Measurements from ENCODE around the gene M6PR.

The M6PR gene

GRCh38 chr12:8949342-8950220 is at the start of gene M6PR:
Gene M6PR (minus strand): TSS chr12:8949645. CDS start chr12:8946404, 3,241 bp downstream.
- FAIRE-seq = peak; percentile 97

GRCh38 chr12:8996682-8997405 is 47.4 kb upstream of the M6PR start:
- no peak for FAIRE-seq

DNA sequence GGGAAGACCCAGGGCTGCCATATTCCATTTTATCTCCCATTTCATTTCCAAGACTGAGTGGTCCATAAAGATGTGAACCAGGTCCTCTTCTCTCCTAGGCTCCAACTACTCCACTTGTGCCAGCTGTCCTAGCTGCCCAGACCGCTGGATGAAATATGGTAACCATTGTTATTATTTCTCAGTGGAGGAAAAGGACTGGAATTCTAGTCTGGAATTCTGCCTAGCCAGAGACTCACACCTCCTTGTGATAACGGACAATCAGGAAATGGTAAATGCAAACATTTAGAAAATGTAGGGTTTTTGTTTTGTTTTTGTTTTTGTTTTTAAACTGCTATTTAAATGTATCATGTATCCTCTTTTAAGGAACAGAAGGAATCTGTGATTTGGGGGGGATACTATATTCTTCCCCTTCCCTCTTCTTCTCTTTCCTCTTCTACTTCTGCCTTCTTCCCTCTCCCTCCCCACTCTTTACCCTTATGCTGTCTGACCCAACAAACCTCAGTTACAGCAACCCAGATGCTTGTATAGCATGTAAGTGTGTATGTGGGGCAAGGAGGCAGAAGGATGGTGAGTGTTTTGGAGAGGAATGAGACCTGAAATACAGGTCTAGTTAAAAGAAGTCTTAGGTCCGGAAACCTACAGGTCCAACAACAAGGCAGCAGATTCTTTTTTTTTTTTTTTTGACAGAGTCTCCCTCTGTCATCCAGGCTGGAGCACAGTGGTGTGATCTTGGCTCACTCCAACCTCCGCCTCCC is 45.8 kb upstream of the M6PR start:
- no peak for FAIRE-seq

DNA sequence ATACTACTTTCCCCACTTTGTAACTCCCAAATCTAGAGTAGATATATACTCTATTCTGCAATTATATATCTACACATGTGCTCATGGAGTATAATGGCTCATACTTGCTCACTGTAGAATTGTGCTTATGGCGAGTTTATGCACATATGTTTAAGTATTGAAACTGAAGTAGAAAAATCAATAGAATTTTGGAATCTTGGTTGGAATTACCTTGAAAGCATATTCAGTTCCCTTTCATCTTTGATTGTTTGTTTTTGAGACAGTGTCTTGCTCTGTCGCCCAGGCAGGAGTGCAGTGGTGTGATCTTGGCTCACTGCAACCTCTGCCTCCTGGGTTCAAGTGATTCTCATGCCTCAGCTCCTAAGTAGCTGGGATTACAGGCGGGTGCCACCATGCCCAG is 44.4 kb upstream of the M6PR start:
- no peak for FAIRE-seq

DNA sequence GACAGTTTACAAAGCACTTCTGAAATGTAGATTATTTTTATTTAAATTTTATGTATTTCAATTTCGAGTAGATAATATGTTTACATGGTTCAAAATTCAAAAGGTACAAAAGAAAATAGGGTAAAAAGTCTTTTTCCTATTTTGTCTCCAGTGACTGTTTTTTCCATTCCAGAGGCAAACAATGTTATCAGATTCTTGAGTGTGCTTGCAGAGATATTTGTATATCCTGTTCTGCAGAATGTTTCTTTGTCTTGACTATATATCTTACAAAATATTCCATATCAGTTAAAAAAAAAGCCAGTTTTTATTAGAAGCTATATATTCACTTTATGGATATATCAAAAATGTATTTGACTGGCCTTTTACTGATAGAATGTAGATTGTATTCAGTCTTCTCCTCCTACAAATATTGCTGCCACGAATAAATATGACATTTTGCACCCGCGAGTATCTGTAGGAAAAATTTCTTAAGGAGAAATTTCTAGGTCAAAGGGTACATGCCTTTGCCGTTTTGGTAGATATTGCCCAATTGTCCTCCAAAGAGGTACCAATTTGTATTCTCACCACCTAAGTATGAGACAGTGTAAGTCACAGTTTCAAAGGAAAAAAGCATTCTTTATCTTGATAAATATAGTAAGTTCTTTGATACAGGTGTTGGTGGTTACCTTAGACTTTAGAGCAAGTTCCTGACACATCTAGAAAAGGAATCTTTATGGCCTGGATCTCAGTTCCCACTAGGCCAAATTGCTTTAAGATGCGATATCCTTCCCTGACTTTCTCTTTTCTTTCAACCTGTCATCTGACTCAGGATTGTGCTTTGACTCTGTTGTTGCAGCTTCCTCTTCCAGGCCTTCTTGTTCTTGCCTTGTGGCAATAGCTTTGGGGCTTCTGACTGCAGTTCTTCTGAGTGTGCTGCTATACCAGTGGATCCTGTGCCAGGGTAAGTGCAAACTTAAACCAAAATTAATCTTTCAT is 42.2 kb upstream of the M6PR start:
- no peak for FAIRE-seq

DNA sequence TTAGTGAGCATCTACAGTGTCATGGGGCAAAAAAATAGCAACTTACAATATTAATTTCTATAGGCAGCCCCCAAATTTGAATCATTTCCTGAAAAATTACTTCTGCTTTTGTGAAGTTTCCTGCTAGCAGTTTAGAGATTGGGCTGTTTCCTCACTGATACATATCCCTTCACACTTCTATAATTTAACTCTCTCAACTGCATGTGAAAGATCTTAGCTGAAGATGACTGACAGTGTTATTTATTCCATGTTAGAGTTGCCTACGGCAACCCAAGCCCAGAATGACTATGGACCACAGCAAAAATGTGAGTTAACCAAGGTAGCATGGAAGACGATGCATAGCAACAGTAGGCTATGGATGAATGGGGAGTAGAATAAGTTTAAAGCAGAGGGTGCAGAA is 40.0 kb upstream of the M6PR start, which contains the start of gene KLRG1:
KLRG1 (plus strand) TSS at position 134 of the 400 bp plus-strand sequence; CDS start at position 224, 90 bp downstream.
- no peak for FAIRE-seq

DNA sequence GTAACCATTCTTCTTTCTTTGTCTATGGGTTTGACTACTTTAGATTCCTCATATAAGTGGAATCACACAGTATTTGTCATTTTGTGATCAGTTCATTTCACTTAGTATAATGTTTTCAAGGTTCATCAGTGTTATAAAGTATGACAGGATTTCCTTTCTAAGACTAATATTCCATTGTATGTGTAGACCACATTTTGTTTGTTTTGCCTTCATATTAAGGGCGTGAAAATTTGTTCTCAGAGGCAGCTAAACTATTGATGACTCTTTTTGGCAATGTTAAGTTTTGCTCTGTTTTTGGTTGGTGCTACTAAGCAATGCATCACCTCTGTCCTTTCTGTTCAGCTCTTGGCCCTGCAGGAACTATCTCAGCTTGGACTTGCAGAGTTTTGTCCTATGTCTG is 38.2 kb upstream of the M6PR start:
- FAIRE-seq = no peak

DNA sequence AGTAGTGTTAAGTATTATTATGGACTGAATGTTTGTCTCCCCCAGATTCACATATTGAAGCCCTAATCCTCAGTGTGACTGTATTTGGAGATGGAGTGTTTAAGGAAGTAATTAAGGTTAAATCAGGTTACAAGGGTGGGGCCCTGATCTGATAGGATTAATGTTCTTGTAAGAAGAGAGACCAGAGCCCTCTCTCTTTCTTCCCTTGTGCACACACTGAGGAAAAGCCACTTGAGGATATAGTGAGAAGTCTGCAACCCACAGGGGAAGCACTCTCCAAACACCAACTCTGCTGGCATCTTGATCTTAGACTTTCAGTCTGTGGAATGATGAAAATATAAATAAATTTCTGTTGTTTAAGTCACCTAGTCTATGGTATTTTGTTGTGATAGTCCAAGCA is 37.7 kb upstream of the M6PR start:
- no peak for FAIRE-seq

DNA sequence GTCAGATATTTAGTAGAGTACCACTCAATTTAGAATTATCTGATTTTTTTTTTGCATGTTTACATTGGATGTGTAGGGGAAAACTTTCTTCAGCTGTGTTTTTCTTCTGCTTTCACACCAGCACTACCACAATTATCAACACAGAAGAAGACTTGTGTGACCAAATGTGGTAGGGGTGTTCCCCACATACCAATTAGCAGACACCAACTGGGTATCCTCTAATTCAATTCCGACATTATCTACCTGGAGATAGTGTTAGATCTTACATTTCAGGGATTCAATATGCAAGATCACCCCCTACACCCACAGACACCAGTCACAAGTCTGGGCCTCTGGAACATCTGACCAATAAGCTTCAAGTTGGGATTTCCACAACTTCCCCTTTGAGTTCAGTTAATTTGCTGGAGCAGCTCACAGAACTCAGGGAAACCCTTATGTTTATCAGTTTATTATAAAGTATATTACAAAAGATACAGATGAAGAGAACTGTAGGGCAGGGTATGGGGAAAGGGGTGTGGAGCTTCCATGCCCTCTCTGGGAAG is 35.8 kb upstream of the M6PR start:
- no peak for FAIRE-seq

DNA sequence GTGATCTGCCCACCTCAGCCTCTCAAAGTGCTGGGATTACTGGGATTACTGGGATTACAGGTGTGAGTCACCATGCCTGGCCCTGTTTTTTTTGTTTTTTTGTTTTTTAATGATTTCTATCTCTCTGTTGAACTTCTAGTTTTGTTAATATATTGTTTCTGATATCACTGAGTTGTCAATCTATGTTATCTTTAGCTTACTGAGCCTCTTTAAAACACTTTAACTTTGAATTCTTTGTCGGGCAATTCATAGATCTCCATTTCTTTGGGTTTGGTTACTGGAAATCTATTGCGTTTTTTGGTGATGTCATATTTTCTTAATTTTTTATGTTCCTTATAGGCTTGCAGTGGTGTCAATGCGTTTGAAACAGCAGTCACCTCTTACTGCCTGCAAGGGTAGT is 30.7 kb upstream of the M6PR start:
- FAIRE-seq = no peak

GRCh38 chr12:8970432-8970831 is 21.0 kb upstream of the M6PR start:
- no peak for FAIRE-seq

DNA sequence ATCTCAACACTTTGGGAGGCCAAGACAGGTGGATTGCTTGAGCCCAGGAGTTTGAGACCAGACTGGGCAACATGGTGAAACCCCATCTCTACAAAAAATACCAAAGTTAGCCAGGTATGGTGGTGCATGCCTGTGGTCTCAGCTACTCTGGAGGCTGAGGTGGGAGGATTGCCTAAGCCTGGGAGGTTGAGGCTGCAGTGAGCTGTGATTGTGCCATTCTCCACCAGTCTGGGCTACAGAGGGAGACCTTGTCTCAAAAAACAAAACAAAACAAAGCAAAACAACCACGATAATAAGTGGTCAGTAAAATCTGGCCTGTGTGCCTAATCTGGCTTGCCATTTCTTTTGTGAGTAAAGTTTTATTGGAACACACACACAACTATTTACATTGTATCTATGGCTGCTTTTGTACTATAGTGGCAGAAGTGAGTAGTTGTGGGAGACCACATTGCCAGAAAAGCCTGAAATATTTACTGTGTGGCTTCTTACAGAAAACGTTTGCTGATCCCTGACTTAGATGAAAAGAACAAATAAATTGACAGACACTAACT is 20.5 kb upstream of the M6PR start:
- no peak for FAIRE-seq

GRCh38 chr12:8968761-8969160 is 19.3 kb upstream of the M6PR start:
- FAIRE-seq = no peak

DNA sequence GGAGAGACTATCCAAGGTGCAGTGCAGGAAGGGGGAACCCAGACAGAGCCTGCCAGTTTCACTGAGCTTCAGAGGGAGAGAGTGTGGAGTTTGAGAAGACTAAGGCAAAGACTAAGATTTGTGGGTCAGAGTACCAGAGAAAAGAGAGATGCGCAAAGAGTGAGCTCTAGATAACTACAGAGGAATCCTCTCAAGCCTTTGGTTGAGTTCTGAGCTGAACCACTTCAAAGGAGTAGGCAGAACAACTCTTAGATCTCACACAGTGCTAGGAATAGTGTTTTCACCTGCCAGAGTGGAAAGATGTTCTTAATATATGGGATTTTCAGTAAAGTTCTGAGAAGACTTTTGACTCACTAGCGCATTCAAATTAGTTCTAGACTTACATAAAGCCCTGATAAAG is 10.7 kb upstream of the M6PR start:
- FAIRE-seq = no peak

GRCh38 chr12:8958066-8958465 is 8.6 kb upstream of the M6PR start:
- FAIRE-seq = no peak

DNA sequence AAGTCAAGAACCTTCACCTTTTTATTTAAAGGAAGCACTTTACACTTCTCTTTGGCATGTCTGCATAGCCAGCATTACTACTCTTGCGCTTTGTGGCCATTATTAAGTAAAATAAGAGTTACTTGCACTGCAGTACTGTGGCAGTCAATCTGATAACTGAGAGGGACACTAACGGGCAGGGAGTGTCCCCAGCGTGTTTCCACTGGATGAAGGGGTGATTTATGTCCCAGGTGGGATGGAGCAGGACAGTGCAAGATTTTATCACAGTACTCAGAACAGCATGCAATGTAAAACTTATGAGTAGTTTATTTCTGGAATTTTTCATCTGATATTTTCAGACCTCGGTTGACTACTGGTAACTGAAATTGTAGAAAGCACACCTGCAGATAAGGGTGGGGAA is 8.1 kb upstream of the M6PR start:
- FAIRE-seq = no peak

DNA sequence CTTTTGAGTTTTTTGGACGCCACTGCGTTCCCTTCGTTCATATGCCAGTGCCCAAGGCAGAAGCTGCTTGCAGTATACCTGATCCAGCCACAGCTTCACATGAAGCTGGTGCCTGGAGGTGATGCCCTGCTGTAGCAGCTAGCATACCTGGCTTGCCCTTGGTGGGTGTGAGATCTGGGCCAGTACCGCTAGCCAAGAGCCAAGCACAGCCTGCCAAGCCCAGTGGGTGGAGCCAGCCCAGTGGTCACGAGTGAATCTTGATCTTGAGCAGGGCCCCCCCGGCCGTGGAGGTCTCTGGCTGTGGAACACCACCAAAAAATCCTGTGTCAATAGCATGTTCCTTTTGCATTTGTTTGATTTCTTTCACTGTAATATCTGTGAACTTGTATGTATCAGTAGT is 7.3 kb upstream of the M6PR start:
- FAIRE-seq = no peak

DNA sequence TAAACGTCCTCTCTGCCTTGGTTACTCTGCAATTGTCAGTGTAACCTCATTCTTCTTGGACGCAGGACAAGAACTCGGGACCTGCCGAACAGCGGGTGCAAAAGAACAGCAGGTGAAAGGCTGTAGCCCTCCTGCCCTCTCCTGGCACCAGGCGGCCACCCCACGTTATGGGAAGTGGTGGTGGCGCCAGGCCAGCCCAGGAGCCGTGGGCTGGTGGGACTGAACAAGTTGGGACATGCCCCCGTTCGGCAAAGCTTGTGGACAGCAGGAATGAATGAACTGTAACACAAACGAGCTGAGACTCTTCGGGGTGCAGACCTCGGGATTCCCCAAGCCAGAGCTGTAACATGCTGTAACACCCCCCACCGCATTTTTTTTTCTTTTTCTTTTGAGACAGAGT is 6.6 kb upstream of the M6PR start:
- FAIRE-seq = no peak

DNA sequence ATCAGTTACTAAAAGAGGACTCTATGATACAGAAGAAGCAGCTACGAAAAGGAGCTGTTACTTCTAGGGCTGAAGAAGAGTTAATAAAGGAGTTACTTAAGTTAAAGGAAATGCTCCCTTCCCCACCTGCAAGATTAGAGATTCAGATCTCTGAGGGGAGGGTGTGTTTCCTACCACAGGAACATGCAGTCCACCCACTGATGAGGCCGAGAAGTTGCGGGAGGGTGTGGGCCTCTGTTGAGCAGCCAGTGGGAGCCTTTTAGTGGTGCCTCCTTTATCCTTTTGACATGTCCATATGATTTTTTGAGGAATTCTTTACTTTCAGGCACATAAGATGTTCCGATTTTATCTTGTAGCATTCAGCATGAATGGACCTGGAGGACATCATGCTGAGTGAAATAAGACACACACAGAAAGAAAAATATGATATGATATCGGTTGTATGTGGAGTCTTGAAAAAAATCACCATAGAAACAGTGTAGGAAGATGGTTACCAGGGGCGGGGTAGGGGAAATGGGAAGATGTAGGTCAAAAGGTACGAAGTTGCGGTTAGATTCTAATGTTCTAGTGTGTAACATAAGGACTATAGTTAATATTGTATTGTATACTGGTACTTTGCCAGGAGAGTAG is 4.4 kb upstream of the M6PR start:
- no peak for FAIRE-seq

DNA sequence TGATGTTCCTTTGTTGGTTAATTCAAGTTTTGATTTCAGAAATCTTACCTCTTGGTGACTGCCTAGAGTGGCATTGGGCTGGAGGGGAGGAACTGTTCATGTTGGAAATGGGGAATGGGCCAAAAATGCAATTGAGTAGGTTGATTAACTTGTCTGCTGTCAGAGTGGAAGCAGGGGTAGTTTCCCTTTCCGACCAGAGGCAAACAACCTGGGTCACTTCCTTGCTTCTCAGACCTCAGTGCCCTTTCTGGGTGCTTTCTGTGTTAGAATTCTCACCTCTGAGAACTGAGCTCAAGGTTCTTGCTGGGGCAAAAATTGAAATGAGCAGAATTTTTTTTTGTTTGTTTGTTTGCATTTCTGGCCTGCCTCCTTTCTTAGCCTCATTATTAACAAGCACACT is 2.3 kb upstream of the M6PR start:
- FAIRE-seq = no peak
